Renal pelvis (tissue), 4 donors: ENCODE results near the gene EMP3. TPM values are rescaled to one million over a fixed set of nuclear protein-coding genes. Genes with fewer than 3 reads are reported as not detected.
"Not testable (repeated sequence)": the region's sequence is repeated elsewhere in the genome, so short reads cannot be mapped to it uniquely, and the experiment has no call there.

Experiments
- DNase-seq: peaks from one replicate; pipeline ENCODE4 v3.0.0-alpha.2; 2013
- polyA plus RNA-seq, 3 donors: library from polyadenylated mRNA; unstranded; fragments of 120-200 nt; gene quantifications; one replicate each; pipeline ENCODE4 v1.2.1, GENCODE V29; 2013; ENCODE audit not compliant: insufficient read length in 3 of 3

EMP3 gene
- polyA plus RNA-seq, 3 donors, result 61.0 to 85.5 (median 67.3) TPM

DNA sequence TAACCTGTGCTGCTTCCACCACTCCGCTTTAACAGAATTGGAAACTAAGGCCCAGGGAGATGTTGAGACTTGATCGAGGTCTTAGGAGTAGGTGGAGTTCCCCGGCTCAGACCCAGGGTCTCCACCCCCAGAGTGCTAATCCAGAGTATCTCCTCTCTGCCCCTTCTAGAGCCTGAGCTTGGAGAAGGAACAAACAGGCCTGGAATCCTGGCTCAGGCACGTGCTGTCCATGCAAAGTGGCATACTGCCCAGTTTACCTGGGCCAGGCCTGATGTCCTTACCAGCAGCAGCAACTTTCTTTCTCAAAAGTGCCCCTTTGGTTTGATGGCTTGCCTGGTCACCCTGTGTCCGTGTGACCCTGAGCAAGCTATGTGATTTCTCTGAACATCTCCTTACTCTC is 42.5 kb downstream of the EMP3 start:
- no peak for DNase-seq

DNA sequence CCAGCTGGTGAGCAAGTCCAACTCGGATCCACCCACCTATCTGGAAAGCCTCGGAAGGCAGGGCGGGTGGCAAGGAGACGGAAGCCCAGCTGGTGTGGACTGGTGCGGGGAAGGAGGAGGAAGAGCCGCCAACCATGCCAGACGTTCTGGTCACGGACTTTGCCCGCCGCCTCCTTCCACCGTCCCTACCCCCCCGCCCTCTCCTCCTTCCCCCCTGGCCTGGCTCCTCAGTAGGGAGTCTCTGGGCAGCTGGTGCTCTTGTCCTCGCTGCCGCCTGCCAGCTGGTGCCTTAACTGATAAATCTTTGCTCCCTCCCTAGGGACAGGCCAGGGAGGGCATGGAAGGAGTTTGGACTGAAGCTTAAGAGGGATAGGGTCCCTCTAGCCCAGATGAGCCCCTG is 43.6 kb downstream of the EMP3 start:
- DNase-seq, result peak; percentile 54

DNA sequence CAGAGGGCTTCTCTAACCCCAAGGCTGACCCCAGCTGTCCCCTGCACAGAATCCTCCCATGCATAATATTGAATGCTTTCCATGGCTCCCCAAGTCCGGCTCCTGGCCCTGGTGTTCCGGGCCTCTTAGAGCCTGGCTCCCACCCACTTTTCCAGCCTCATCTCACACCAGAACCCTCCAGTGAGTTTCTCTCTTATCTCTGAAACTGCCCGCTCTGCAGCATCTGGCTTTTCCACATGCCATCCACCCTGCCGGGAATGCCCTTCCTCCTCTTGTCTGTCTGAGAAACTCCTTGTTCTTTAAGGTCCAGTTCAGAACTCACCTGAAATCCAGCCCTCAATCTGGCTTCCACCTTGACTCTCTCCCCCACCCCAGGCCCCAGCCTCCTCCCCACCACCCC is 45.6 kb downstream of the EMP3 start:
- DNase-seq, result no peak

DNA sequence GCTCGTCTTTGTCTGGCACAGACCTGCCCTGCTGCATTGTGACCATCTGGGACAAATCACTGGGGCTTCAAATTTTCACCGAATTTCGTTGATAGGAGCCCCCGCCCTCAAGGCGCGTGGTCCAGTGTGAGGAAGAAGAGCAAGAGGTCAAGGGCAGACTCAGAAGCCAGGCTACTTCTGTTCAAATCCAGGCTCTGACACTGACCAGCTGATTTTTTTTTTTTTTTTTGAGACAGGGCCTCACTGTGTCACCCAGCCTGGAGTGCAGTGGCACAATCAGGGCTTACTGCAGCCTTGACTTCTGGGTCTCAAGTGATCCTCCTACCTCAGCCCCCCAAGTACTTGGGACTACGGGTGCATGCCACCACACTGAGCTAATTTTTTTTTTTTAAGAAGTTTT is 46.0 kb downstream of the EMP3 start:
- no peak for DNase-seq

DNA sequence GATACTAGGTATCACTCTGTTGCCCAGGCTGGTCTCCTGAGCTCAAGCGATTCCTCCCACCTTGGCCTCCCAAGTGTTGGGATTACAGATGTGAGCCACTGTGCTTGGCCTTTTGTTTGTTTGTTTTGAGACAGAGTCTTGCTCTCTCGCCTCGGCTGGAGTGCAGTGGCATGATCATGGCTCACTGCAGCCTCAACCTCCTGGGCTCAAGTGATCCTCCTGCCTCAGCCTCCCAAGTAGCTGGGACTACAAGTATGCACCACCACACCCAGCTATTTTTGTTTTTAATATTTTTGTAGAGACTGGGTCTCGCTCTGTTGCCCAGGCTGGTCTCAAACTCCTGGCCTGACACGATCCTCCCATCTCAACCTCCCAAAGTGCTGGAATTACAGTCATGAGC is 46.4 kb downstream of the EMP3 start:
- DNase-seq, result not testable (repeated sequence)

DNA sequence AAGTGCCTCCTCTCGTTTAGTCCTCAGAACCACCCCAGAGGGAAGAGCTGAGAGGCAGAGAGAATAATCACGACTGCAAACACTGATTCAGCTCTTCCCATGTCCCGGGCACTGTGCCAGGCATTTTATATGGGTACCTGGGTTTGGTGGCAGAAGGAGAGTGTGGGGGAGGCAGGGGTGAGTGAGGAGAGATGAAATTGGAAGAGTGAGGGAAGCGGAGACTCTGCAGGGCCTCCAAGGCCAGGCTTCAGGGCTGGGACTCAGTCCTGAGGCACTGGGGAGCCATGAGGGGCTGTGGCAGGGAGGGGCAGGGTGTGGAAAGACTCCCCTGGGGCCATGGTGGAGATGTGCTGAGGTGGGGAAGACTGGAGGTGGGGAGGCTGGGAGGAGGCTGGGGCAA is 47.6 kb downstream of the EMP3 start:
- peak; percentile 70 for DNase-seq

DNA sequence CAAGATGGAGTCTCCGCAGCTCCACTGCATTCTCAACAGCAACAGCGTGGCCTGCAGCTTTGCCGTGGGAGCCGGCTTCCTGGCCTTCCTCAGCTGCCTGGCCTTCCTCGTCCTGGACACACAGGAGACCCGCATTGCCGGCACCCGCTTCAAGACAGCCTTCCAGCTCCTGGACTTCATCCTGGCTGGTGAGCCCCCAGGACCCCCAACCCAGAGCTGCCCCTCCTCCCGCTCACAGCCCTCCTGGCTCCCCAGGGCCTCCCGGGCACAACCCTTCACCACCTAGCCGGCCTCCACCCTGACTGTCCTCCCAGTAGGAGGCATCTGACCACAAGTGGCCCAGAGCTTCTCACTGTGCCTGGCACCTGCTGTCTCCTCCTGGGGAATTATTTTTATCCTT is 48.2 kb downstream of the EMP3 start:
- DNase-seq, result no peak

DNA sequence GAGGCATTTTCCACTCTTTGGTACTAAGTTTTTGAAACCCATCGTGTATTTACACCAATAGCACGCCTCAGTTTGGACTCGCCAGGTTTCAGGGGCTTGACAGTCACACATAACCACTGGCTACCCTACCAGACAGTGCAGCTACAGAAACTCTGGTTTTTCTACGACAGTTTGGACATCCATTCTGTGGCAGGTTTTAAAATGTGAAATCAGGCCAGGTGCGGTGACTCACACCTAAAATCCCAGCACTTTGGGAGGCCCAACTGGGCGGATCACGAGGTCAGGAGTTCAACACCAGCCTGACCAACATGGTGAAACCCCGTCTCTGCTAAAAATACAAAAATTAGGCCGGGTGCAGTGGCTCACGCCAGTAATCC is 52.8 kb downstream of the EMP3 start:
- DNase-seq, result no peak

DNA sequence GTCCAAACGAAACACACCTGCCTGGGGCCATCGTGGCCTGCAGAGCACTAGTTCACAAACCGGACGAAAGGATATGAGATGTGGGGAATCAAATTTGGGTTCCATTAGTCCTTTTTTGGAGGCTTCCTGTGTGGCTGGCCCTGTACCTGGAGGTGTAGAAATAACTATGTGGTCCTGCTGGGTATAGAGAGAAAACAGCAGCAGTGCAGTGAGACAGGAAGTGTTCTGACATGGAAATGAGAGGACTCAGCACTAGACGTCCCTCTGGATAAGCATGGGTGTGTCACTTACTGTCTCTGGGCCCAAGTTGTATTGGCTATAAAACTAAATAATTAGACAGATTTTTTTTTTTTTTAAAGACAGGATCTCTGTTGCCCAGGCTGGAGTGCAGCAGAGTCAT is 53.7 kb downstream of the EMP3 start:
- DNase-seq, result no peak

Other genes with a start within 250 kb of the EMP3 start
- 10 to 100 TPM in 1 of 3 donors, 1 to 10 TPM in 2; 5.7 to 12.5 (median 9.9) TPM for gene PLA2G4C, start 214.7 kb upstream of the EMP3 start, polyA plus RNA-seq
- gene LIG1, start 155.2 kb upstream of the EMP3 start, polyA plus RNA-seq, result 10 to 100 TPM; 72.0 to 77.7 (median 73.7) TPM
- 10 to 100 TPM; 11.4 to 13.7 (median 13.6) TPM for gene ZSWIM9, start 154.9 kb upstream of the EMP3 start, polyA plus RNA-seq
- 10 to 100 TPM; 52.5 to 62.7 (median 59.6) TPM for gene CARD8, start 69.6 kb upstream of the EMP3 start, polyA plus RNA-seq
- 1 to 10 TPM; 6.7 to 6.9 (median 6.8) TPM for gene ZNF114, start 55.5 kb upstream of the EMP3 start, polyA plus RNA-seq
- gene TMEM143, start 38.4 kb downstream of the EMP3 start, polyA plus RNA-seq, result 10 to 100 TPM; 13.5 to 15.7 (median 15.1) TPM
- gene SYNGR4, start 38.8 kb downstream of the EMP3 start, polyA plus RNA-seq, result under 1 TPM; 0.67 to 0.88 (median 0.79) TPM
- 100 to 1,000 TPM; 230 to 248 (median 245) TPM for gene KDELR1, start 66.0 kb downstream of the EMP3 start, polyA plus RNA-seq
- under 1 TPM; 0.52 to 0.83 (median 0.71) TPM for gene GRIN2D, start 68.1 kb downstream of the EMP3 start, polyA plus RNA-seq
- gene GRWD1, start 120.4 kb downstream of the EMP3 start, polyA plus RNA-seq, result 10 to 100 TPM; 29.1 to 31.9 (median 31.6) TPM
- 1 to 10 TPM in 2 of 3 donors, under 1 TPM in 1; 0.61 to 1.0 (median 1.0) TPM for gene KCNJ14, start 130.0 kb downstream of the EMP3 start, polyA plus RNA-seq
- 100 to 1,000 TPM in 2 of 3 donors, 10 to 100 TPM in 1; 88.1 to 115 (median 110) TPM for gene CYTH2, start 143.8 kb downstream of the EMP3 start, polyA plus RNA-seq
- 1 to 10 TPM; 3.5 to 3.7 (median 3.7) TPM for gene LMTK3, start 186.3 kb downstream of the EMP3 start, polyA plus RNA-seq
- under 1 TPM; 0.43 to 0.81 (median 0.43) TPM for gene SULT2B1, start 226.6 kb downstream of the EMP3 start, polyA plus RNA-seq